Endothelial cell of umbilical vein (primary cell): ENCODE data around the gene MAPK13. TPM values are rescaled to one million over a fixed set of nuclear protein-coding genes. Genes with fewer than 3 reads are reported as not detected.

Source experiments
- BruUV-seq: library from RNA; stranded (reverse); fragments of 400-500 nt; replicated peaks from 2 replicates; lab custom pipeline; 2021; lab: Mats Ljungman, UMichigan
- CTCF ChIA-PET: fragments of 300-600, 350-600 bp; sonication (Branson Sonifier 250); formaldehyde crosslinking; loops from one replicate; lab custom pipeline; 2021; ENCODE audit warnings: antibody characterized with exemption, inconsistent platforms; lab: Charles Lee
- POLR2A ChIA-PET: fragments of 300-600, 350-600 bp; sonication (Branson Sonifier 250); formaldehyde crosslinking; loops from one replicate; lab custom pipeline; 2021; ENCODE audit warnings: antibody characterized with exemption, inconsistent platforms; lab: Charles Lee
- DNase-seq: peaks from one replicate; pipeline ENCODE4 v3.0.0-alpha.2; 2011; ENCODE audit warnings: low read depth, low spot score
- FAIRE-seq: peaks from 2 replicates; lab custom pipeline; 2011; peaks lifted over from hg19 to GRCh38; lab: Jason Lieb, UNC
- H2AFZ ChIP-seq: 2 replicates; pipeline ENCODE4 v1.6.0; 2012; ENCODE audit warnings: low read depth, low read length, control low read depth, inconsistent platforms
- H3K27ac ChIP-seq: 2 replicates; pipeline ENCODE4 v1.5.1; 2011; ENCODE audit warnings: low read depth, mild to moderate bottlenecking, control low read depth, low read length, moderate library complexity; ENCODE audit not compliant: insufficient read depth
- H3K27me3 ChIP-seq, 2 experiments: 2 replicates each; pipeline versions ENCODE4 v1.6.0 to v1.6.1; 2011; ENCODE audit warnings: low read length in 2 of 2, mixed read lengths in 1 of 2; ENCODE audit not compliant: control insufficient read depth in 2 of 2, insufficient read depth in 2 of 2
- H3K36me3 ChIP-seq, 2 experiments: 2 replicates in 1 of 2; 3 replicates in 1 of 2; pipeline ENCODE4 v1.5.1; 2011; ENCODE audit warnings: low read length in 2 of 2, mild to moderate bottlenecking in 1 of 2, moderate library complexity in 1 of 2; ENCODE audit not compliant: control insufficient read depth in 2 of 2, insufficient read depth in 2 of 2; ENCODE audit errors: extremely low read depth in 1 of 2
- H3K4me1 ChIP-seq: 3 replicates; pipeline ENCODE4 v1.5.1; 2011; ENCODE audit warnings: mild to moderate bottlenecking, low read length; ENCODE audit not compliant: control insufficient read depth, insufficient read depth; ENCODE audit errors: extremely low read depth
- H3K4me2 ChIP-seq: 2 replicates; pipeline ENCODE4 v1.6.1; 2011; ENCODE audit warnings: low read length, control low read depth, mixed read lengths; ENCODE audit not compliant: insufficient read depth
- H3K4me3 ChIP-seq, 3 experiments: fragments of 200-600 bp in 1 of 3; sonication (generic), shearing (Covaris generic) in 1 of 3; replicated peaks in 1 of 3; 2 replicates each; pipeline ENCODE4 v1.5.1; 2011 to 2016; ENCODE audit warnings: control low read depth in 3 of 3, low read length in 3 of 3, mild to moderate bottlenecking in 2 of 3, inconsistent platforms in 1 of 3, low read depth in 1 of 3, moderate library complexity in 1 of 3; ENCODE audit not compliant: insufficient read depth in 1 of 3
- H3K79me2 ChIP-seq: 2 replicates; pipeline ENCODE4 v1.6.0; 2012; ENCODE audit warnings: low read length, inconsistent platforms; ENCODE audit not compliant: control insufficient read depth, insufficient read depth
- H3K9ac ChIP-seq: replicated peaks from 2 replicates; pipeline ENCODE3; 2011; ENCODE audit warnings: low read length, control low read depth; ENCODE audit not compliant: insufficient read depth; ENCODE audit errors: extremely low read depth
- H3K9me1 ChIP-seq: replicated peaks from 3 replicates; pipeline ENCODE4 v1.6.0; 2011; ENCODE audit warnings: mild to moderate bottlenecking, low read length; ENCODE audit not compliant: control insufficient read depth, insufficient read depth; ENCODE audit errors: extremely low read depth
- H3K9me3 ChIP-seq: replicated peaks from 2 replicates; pipeline ENCODE4 v1.5.1; 2012; ENCODE audit warnings: low read length, inconsistent platforms; ENCODE audit not compliant: control insufficient read depth, insufficient read depth
- H4K20me1 ChIP-seq: replicated peaks from 2 replicates; pipeline ENCODE3; 2011; ENCODE audit warnings: mild to moderate bottlenecking, low read length; ENCODE audit not compliant: control insufficient read depth, insufficient read depth; ENCODE audit errors: extremely low read depth
- EZH2 ChIP-seq: IDR thresholded peaks from 2 replicates; pipeline ENCODE4 v1.6.1; 2012; ENCODE audit warnings: borderline replicate concordance, low read depth, mild to moderate bottlenecking, moderate library complexity, low read length, inconsistent platforms; ENCODE audit not compliant: severe bottlenecking
- FOS ChIP-seq: IDR thresholded peaks from 2 replicates; pipeline ENCODE4 v1.6.1; 2011; ENCODE audit warnings: mild to moderate bottlenecking, low read length, moderate library complexity, borderline replicate concordance; ENCODE audit not compliant: insufficient read depth
- GATA2 ChIP-seq: IDR thresholded peaks from 2 replicates; pipeline ENCODE4 v1.7.0; 2011; ENCODE audit warnings: low read depth, mild to moderate bottlenecking, moderate library complexity, mixed read lengths, low read length; ENCODE audit not compliant: insufficient read length, insufficient read depth
- JUN ChIP-seq: IDR thresholded peaks from 2 replicates; pipeline ENCODE4 v1.6.1; 2011; ENCODE audit warnings: borderline replicate concordance, low read depth; ENCODE audit not compliant: insufficient read length, insufficient read depth
- MYC ChIP-seq: IDR thresholded peaks from one replicate; pipeline ENCODE4 v1.6.1; 2011; ENCODE audit warnings: mild to moderate bottlenecking, low read depth, low read length
- POLR2A ChIP-seq: IDR thresholded peaks from 2 replicates; pipeline ENCODE4 v1.6.1; 2012; ENCODE audit warnings: low read depth, mild to moderate bottlenecking, control low read depth, low read length
- POLR2AphosphoS5 ChIP-seq: IDR thresholded peaks from 2 replicates; pipeline ENCODE4 v1.6.1; 2012; ENCODE audit warnings: low read depth, mild to moderate bottlenecking, control low read depth, low read length, moderate library complexity; ENCODE audit not compliant: insufficient read depth
- dilution Hi-C: fragments of 300-500 bp; cut with MboI; formaldehyde crosslinking; loops from one replicate; pipeline ENCODE4 v1.15.0; 2019; ENCODE audit warnings: low sequenced_read_pairs; ENCODE audit not compliant: extremely low pct_ligation_motif_present
- intact Hi-C: fragments of 100-400 bp; cut with micrococcal nuclease; formaldehyde crosslinking; loops from one replicate; pipeline ENCODE4 v1.10.0; 2022
- polyA plus RNA-seq, 4 experiments: library from polyadenylated mRNA; depleted of rRNA in 3 of 4; stranded (reverse) in 3 of 4; unstranded in 1 of 4; fragments of >200 nt; gene quantifications; 2 replicates each; pipeline versions ENCODE4 v1.2.1 to v1.2.3, GENCODE V29; 2011 to 2012; ENCODE audit warnings: missing spikeins in 1 of 4
- total RNA-seq: library from RNA; stranded (reverse); gene quantifications from 2 replicates; pipeline ENCODE4 v1.2.3, GENCODE V29; 2021
- TF ChIP-seq, protein P1 (sequence below): IDR thresholded peaks from 2 replicates; pipeline ENCODE4 v1.6.1; 2011; ENCODE audit not compliant: insufficient read depth, insufficient read length
- TF ChIP-seq, protein P2 (sequence below), 2 donors: IDR thresholded peaks; 1 replicate in 1 of 2; 2 replicates in 1 of 2; pipeline ENCODE4 v1.5.1; 2011; ENCODE audit warnings: low read length in 2 of 2, mild to moderate bottlenecking in 2 of 2, moderate library complexity in 2 of 2, control low read depth in 1 of 2, inconsistent platforms in 1 of 2, low read depth in 1 of 2; ENCODE audit not compliant: insufficient read depth in 1 of 2; ENCODE audit errors: extremely low read depth in 1 of 2

Gene MAPK13
- total and polyA plus RNA-seq, 2 donors (not counting 3 experiments of a cell fraction or from before 2014, with no cell fraction given), result 9.0 to 11.6 TPM

DNA sequence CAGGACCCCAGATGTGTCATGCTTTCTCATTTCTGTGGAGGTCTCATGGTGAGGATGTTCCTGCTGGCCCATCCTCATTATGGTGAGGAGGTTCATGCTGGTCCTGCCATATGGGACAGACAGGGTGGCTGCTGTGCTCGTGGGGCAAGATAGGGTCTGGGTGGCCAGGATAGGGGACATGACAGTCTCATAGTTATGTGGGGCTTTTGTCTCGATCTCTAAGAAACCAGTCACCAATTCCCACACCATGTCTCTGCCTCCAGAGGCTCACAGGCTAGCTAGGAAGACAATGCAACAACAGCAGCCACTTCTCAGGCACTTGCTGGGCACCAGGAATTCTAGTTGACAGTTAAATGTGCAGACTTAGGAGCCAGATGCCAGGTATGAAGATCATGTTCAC lies 4.2 kb upstream of the MAPK13 start:
- Histone ChIP-seq H3K4me2 (no peak overlapping the region), H3K9me3 (no peaks in the 10 kb centered on the region), H2AFZ (no peak overlapping the region), H3K4me3 (no peak overlapping the region), H3K4me1 (peaks cover 37% of the 10 kb centered on the region), H3K27me3 (no peaks in the 10 kb centered on the region), H3K79me2 (no peaks in the 10 kb centered on the region), H3K9me1 (no peaks in the 10 kb centered on the region), H4K20me1 (no peaks in the 10 kb centered on the region), H3K9ac (no peak overlapping the region), H3K36me3 (no peaks in the 10 kb centered on the region), H3K27ac (peak overlapping the region; percentile 82)
- intact Hi-C loops, result loop anchor here (2.0 kb wide), 1 partner anchor 123 kb away; no protein-coding TSS in a partner anchor
- ChIA-PET CTCF (interaction anchor here (0.7 to 1.8 kb wide), 4 partner anchors 14 to 215 kb away, joined by 3 to 5 read pairs (median 4); no protein-coding TSS in a partner anchor), POLR2A (no interaction called here)
- TF ChIP-seq JUN, result no peak
- no peak for TF ChIP-seq FOS
- TF ChIP-seq MYC, result no peak
- no peak for TF ChIP-seq GATA2
- TF ChIP-seq POLR2AphosphoS5, result no peak
- TF ChIP-seq, protein P1, sequence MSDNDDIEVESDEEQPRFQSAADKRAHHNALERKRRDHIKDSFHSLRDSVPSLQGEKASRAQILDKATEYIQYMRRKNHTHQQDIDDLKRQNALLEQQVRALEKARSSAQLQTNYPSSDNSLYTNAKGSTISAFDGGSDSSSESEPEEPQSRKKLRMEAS, result no peak
- TF ChIP-seq, protein P2, sequence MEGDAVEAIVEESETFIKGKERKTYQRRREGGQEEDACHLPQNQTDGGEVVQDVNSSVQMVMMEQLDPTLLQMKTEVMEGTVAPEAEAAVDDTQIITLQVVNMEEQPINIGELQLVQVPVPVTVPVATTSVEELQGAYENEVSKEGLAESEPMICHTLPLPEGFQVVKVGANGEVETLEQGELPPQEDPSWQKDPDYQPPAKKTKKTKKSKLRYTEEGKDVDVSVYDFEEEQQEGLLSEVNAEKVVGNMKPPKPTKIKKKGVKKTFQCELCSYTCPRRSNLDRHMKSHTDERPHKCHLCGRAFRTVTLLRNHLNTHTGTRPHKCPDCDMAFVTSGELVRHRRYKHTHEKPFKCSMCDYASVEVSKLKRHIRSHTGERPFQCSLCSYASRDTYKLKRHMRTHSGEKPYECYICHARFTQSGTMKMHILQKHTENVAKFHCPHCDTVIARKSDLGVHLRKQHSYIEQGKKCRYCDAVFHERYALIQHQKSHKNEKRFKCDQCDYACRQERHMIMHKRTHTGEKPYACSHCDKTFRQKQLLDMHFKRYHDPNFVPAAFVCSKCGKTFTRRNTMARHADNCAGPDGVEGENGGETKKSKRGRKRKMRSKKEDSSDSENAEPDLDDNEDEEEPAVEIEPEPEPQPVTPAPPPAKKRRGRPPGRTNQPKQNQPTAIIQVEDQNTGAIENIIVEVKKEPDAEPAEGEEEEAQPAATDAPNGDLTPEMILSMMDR (IDR thresholded peaks at IDR 0.05; ENCODE audit: extremely low read depth in 1 of 2, insufficient read depth in 1 of 2, low read depth in 1 of 2, low read length in 2 of 2), result no peak
- no peak for TF ChIP-seq POLR2A
- no peak for TF ChIP-seq EZH2
- FAIRE-seq (no peak), DNase-seq (no peak)
- no TSS peak for BruUV-seq
- dilution Hi-C loops, result no loop called here
